GM18502 (cell line): ENCODE measurements around the gene CLIC1.

ENCODE experiments used
- ATAC-seq: cut with Tn5 transposase; IDR thresholded peaks from one replicate; pipeline ENCODE4 v1.9.1; 2021; ENCODE audit warnings: mild to moderate bottlenecking; ENCODE audit not compliant: unreplicated experiment, poor library complexity

CLIC1 gene

GRCh38 chr6:31769684-31770371 lies 33.5 kb upstream of the CLIC1 start:
- no peak for ATAC-seq

- ATAC-seq = no peak
Measured at GRCh38 chr6:31768363-31769257, 32.3 kb upstream of the CLIC1 start.

GRCh38 chr6:31767096-31767645 lies 30.8 kb upstream of the CLIC1 start:
- no peak for ATAC-seq

DNA sequence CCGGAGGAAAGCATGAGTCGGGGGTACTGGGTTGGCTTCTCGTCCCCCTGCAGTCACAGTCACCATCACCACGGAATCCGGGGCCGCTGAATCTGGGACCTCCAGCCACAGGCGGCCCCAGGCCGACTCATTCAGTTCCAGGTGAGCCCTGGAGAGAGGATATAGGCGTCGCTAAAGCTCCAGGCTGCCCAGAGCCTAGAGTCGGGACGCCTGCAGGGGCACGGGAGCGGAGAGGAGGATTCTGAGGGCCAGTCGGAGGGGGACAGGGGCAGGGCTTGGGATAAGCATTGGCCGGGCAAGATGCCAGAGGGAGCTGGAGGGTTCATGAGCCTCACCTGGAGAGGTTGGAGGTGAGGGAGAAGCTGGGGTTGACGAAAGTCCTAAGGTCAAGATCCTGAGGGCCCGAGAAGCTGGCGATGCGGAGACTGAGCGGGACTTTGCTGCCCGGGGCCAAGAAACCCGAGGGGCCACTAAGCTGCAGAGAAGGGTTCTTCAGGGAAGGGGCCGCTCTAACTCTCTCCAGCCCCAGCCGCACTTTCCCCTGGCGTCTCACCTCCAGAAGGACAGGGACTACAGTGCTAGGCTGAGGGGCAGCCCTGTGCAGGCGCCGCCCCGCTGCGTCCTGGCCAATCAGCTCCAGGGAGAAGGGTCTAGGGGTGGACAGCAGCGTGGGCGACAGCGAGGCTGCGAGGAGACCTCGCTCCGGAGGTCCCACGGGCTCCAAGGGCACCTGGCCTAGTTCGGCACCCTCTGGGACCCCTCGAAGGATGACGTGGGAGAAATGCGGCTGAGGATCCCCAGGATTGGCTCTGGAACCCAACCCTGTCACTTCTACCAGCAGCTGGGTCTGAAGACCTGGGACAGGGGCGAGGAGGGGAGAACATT lies 29.8 kb upstream of the CLIC1 start:
- ATAC-seq = no peak

DNA sequence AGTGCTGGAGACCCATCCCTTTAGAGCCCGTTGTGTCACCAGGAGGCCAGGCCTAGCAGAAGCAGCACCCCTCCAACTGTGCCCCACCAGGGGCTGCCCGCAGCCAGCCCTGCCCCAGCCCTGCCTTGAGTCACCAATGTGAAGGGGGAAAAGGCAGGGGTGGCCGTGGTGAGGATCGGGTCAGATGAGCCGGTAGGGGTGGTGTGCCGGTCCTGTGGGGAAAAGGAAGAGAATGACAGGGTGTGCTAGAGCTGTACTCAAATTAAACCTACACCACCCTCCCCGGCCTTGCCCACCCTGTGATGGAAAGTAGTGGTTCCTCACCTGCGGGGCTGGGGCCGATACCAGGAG lies 29.2 kb upstream of the CLIC1 start:
- ATAC-seq = no peak

DNA sequence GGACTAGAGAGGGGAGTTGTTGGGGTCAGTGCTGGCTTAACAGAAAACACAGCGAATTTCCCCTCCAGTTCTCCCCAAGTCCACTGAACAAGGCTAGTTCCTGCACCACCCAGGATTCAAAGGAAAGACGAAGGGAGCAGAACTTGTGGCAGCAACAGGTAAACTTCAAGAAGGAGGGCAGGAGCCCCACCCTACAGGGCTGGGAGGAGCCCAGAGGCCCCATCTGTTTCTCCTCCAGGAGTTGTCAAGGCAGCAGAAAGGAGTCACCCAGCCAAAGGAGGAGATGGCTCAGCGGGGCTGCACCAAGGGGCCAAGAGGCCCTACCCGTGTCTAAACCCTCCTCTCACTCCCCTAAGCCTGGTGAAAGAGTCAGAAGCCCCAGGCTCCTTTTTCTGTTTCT lies 27.9 kb upstream of the CLIC1 start:
- no peak for ATAC-seq

- ATAC-seq = no peak
Measured at GRCh38 chr6:31763619-31763940, 27.2 kb upstream of the CLIC1 start.

DNA sequence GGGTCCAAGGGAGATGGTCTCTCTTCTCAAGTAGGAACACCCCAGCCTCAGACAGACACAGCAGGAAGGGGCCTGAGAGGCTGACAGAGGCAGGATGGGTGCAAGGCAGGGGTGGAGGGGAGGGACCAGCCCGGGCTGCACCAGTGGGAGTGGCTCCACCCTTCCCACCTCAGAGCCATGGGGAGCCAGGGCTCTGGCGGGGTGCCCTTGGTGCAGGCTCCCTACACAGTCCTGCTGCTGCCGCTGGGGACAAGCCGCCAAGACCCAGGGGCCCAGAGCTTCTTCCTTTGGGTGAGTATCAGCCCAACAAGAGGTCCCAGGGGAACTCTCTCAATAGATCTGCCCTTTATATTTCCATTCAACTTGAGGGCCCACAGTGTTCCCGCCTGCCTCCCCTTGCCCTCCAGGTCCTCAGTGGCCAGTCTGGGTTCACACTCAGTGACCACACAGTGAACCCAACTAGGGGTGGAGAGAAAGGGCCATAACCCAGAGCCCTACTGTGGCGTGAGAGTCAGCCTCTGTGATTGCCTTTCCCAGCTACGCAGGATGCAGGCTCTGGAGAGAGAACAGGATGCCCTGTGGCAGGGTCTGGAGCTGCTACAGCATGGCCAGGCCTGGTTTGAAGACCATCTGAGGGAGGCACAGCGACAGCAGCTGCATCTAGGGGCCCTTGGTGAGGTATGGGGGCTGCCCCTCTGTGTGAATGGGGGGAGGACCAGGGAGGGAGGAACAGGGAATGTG lies 26.7 kb upstream of the CLIC1 start:
- no peak for ATAC-seq

GRCh38 chr6:31762356-31762755 lies 26.0 kb upstream of the CLIC1 start, which contains the start of gene SAPCD1:
SAPCD1 (plus strand) TSS chr6:31762656; CDS start chr6:31763055, 399 bp downstream.
- no peak for ATAC-seq

DNA sequence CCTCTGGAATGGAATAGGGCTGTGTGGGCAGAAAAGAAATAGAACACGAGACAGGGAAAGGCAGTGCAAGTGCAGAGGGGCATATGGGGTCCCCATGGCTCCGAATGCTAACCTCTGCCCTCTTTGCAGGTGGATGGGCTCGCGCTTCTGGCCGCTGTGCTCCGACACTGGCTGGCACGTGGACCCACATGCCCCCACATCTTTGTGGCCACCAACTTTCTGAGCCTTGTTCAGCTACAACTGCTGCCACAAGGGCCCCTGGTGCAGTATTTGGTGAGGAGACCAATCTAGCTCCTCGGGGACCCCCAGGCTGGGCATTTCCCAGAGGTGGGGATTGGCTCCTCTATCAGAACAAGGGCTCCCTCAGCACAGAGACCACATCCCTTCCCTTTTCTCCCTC lies 25.0 kb upstream of the CLIC1 start:
- no peak for ATAC-seq

DNA sequence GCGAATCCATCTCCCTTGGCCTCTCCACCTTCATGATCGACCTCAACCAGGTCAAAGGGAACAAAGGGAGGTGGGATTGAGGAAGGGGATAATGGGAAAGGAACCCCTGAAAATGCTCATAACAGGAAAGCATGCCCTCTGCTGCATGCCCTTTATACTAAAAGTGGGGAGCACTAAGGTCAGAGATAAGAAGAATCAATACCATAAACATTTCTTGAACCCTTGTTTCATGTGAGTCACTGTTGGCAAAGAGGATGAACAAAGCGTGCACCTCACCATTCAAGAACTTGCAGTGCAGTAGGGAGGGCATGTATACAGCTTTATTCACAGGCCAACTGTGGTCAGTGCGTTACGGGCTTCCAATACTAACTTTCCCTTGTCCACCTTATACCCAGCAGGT lies 24.5 kb upstream of the CLIC1 start:
- no peak for ATAC-seq

DNA sequence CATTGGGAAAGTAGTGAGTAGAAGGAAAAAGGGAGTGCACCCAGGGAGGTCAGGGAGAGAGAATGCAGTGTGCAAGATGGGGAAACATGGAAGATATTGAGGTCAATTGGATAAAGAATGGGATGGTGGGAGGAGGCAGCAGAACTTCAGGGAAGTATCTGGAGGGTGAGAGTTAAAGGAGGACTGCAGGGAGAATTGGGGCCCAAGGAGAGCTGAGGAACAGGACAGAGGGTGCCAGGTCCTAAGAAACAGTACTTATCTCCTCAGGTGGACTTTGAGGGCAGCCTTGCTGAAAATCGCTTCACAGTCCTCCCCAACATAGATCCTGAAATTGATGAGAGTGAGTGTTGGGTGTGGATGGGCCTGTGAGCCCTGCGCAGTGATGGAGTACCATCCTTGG lies 22.0 kb upstream of the CLIC1 start:
- ATAC-seq = no peak

- ATAC-seq = no peak
Measured at GRCh38 chr6:31752739-31753319, 16.5 kb upstream of the CLIC1 start.

DNA sequence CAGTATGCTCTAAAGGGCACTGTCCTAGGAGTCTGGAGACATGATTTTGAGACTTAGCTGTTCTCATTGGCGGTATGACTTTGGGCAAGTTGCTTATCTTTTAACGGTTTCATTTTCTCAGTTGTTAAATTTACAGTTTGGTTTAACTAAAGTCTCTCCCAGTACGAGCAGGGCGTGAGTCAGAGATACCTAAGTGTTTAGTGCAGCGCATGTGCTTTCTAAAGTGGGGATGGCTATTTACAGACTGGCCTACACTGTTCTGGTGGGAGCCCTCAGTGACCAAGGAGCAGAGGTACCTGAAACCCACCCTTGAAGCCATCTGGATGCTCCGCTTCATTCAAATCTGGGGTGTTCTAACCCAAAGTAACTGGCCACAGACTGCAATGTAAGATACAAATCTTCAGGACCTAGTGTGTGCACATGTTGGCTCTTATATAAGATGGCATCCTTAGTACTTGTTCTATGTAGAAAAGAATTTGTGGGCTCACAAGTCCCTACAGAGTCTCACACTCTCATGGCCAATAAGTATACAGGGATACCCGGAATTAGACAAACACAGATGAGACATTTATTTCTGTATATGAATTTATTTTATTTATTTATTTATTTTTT lies 14.2 kb upstream of the CLIC1 start:
- no peak for ATAC-seq

GRCh38 chr6:31749301-31750036 lies 13.1 kb upstream of the CLIC1 start:
- no peak for ATAC-seq

- no peak for ATAC-seq
Measured at GRCh38 chr6:31744422-31744821, 8.1 kb upstream of the CLIC1 start.

DNA sequence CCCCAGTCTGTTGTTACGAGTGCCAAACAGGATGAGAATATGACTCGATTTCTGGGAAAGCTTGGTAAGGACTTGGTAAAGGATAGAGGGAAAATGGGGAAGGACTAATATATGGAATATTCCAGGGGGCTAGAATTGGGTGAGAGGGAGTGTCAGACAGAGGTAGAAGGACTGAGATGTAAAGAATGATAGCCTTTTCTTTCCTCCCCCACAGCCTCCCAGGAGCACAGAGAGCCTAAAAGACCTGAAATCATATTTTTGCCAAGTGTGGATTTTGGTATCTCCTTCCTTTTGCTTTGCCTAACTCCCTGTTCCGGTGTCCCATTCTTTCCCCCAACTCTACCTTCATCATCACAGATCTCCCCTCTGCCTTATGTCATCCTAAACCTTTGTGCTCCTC lies 6.6 kb upstream of the CLIC1 start:
- ATAC-seq = no peak

GRCh38 chr6:31741815-31742214 lies 5.5 kb upstream of the CLIC1 start:
- ATAC-seq = no peak
